Kidney tubule cell (primary cell): Measurements from ENCODE around the gene GSDME.

Source experiments
- DNase-seq: peaks from one replicate; pipeline ENCODE4 v3.0.0-alpha.2; 2018; ENCODE audit warnings: low spot score

GSDME gene

DNA sequence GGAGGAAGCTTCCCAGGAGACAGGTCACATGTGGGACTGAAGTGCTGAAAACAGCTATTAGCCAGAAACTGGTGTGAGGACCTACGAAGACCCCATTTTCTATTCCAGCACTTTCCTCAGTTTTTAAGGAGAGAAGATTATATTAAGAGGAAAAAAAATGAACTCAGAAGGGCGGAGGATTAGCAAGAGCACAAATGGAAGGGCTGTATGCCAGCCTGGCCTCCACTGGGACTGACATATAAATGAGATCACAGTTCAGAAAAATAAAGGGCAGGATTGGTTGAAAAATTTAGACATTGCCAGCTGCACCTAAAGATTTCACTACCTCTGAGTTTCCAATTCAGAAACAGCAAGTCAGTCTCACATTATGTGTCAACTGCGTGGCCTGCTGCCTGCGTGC, 53.0 kb downstream of the GSDME start:
- DNase-seq, result no peak

DNA sequence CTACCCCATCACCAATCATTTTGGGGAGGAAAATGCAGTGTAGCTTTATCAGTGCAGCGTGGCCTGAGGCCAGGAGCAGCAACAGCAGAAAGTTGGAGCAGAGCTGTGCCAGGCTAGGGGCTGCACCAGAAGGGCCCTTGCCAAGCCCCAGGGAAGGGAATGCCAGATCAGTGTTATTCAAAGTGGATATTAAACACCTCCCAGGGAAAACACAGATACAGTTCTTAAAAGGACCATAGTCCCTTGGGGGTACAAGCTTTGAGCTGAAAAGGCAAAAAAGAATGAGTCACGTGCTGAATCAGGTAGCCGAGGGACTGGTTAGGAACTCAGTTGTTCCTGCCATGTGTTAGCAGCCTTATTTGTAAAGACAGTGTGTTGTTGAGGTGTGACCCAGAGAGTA, 54.0 kb downstream of the GSDME start:
- no peak for DNase-seq

DNA sequence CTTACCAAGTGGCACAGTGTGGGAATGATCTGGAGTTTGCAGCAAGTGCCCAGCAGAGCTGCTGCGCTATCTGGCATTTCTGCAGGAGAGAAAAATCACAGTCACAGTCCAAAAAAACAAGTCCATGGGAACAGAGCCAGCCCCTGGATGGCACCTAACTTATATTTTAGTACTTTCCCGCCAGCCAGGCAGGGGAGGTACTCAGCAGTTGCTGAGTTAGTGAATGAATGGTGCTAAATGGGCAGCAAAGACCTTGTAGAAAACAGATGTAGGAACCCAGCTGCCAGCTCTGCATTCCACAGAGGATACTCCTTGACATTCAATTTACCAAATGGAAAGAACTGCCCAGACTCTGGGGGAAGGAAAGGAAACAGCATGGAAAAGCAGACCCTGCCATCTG, 54.5 kb downstream of the GSDME start:
- DNase-seq, result no peak

DNA sequence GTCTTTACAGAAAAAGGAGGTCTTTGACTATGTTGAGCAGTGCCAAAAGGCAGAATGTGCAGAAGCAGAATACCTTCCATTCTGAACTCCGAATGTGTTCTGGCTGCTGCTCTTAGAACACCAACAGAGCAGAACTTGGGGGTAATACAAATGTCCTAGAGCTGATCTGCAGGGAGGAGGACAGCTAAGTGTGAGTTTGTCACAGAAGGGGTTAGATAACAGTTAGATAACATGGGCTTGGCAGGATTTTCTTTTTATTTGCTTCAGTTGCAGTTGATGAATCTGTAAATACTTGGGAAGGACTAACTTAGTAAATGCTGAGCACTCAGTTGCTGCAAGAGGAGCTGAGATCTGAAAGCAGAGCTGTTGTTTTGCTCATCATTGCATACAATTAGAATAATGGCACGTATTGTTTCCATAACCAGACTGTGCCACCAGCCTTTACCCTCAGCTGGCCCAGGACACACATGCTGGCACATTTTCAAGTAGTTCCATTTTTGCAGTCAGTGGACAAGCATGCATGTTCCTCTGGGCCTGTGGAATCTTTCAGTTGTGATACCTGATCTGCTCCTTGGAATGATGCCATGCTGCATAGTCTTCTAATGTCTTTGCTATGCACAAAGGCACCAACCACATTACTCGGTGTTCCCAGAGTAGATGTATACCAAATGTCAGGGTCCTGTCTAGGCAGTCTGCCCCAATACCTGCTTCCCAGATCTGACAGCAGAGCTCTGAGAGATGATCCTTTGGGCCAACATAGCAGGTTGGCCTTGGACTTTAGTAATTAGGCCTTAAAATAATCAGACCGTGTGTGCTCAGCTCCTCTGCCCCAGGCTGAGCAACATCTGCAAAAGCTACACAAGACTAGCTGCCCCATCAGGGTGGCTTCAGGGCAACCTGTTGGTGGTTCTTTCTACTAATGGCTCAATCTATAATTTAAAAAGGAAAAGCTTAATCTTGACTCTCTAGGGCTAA, 55.7 kb downstream of the GSDME start:
- DNase-seq, result peak; percentile 84

DNA sequence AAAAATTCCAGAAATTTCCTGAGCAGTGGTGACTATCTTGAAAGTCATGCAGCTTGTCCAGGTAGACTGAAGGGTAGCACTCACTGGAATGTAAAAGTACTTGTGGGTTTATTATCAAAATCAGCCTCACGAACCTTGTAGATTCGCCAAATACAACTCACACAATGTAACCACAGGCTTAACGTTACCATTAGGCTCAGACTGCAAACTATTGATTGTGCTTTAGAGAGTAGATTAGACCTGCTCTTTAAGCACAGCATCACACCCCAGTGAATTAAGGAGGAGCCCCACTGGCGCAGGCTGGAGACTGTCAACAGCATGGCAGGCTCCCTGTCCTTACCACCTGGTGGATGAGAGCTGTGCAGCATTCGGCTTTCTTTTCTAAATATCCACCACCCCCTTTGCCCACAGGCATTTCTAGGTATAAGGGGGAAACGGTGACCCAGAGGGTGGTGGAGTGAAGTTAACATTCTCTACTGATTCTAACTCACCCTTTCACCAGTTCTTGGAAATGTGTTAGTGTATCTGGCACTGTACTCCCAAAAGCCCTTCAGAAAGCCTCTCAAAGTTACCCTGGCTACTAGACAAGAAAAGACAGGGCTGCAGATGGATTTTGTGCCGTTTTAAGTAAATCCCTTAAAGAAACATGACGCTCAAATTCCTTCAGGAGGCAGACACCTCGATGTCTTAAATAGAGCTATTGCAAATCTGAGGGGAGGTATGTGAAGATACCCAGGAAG, 56.6 kb downstream of the GSDME start:
- peak; percentile 58 for DNase-seq

DNA sequence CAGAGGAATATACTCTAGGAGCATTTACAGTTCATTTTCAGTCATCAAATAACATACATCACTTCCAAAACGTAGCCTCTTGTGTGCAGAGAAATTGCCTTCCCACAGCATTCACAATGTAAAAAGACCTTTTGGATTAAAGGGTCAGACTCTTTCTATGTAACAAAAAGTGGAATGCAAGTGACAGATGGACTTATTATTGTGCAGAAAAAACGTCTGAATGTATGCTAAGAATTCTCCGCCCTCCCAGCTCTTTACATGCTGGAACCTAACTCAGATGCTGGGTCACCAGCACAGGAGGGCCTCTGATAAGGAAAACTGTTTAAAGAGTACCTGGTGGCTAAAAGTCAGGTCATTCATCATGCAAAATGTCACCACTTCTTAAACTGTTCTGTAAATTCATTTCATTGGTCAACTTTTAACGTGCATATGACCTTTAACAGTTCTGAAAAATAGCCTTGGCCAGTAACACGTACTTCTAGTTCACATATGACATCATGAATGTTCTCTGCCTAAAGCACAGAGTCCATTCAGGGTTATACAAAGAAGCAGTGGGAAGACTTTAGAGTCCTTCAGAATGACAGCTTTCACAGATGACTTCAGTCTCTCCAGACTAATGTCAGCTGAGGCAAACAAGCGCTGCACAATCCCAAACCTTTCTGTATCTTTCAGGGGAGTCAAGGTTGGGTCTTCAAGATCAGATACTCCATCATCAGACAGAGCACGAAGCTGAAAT, 58.6 kb downstream of the GSDME start:
- DNase-seq, result no peak

DNA sequence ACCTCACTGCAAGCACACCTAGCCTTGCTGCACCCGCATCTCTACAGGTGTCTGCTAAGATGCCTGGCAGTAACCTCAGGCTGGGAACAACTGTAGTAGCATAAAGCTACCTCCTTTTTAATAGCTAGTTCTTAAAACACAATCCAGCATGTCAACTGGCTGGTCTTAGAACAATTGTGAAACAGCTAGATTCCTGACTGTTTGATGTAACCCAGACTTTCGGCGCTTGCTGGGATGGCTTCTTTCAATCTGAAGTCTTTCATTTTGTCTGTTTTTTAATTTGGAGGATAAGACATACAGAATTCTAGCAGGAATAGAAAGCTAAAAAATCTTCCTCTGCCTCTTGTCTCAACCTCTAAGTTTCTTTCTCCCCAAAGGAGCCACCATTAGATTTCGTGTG, 59.8 kb downstream of the GSDME start:
- no peak for DNase-seq

- no peak for DNase-seq
Measured at GRCh38 chr7:24692592-24692991, 64.7 kb downstream of the GSDME start.

DNA sequence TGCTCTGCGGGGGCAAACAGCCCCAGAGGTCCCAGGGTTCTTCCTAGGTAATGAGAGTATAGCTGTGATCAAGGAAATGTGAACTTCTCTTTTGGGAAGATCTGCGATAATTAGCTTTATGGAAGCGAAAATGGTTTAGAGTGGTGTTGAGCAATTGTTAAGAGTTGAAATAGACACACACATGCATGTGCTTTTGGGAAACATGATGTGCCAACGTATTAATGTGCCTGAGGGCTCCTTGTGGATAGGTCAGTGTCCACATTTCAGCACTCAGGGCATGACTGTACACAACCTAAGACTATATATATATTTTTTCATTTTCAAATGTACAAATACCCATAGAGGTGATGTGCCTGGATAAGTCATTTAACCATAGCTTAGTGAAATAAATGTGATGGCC, 67.0 kb downstream of the GSDME start:
- no peak for DNase-seq

DNA sequence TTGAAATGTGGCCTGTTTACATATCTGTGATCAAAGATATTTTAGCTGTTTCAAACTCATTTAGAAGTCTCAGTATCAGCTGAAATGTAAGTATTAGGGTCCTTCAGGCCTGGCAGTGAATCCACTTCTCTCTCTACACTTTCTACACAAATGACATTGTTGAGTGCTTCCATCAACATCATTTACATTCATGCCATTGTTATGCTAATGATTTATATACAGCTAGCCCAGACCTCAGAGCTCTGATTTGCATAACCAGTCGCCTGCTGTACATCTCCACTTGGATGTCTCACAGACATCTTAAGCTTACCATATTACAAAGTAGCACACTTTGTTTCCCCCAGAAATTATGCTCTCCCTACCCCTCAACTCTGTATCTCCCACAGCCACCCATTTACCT, 71.6 kb downstream of the GSDME start:
- DNase-seq, result no peak

- DNase-seq, result no peak
Measured at GRCh38 chr7:24670782-24671181, 86.5 kb downstream of the GSDME start.

- DNase-seq, result no peak
Measured at GRCh38 chr7:24669971-24670591, 87.2 kb downstream of the GSDME start.

GRCh38 chr7:24668927-24669635, 88.2 kb downstream of the GSDME start:
- DNase-seq, result peak; percentile 4

- peak; percentile 57 for DNase-seq
Measured at GRCh38 chr7:24665564-24666294, 91.5 kb downstream of the GSDME start.

GRCh38 chr7:24660546-24660945, 96.7 kb downstream of the GSDME start:
- no peak for DNase-seq

DNA sequence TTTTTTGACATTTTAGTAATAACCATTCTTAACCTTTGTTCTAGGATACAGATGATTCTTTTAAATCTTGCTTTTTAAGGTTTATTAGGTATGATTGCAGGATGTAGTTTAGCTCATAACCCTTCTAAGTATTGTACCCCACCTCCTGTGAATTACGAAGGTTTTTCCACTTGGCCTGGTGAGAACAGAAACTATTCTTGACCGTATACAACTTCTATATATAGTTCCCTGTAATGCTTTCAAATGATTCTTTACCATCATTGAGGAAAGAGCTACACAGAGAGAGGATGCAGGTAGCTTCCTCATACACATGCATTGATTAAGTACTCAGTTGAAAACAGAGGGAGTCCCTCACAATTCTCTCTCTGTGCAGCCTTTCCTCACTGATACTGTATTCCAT, 97.8 kb downstream of the GSDME start:
- DNase-seq, result no peak

- DNase-seq, result no peak
Measured at GRCh38 chr7:24657980-24658379, 99.3 kb downstream of the GSDME start.

GRCh38 chr7:24656608-24657007, 100.7 kb downstream of the GSDME start:
- no peak for DNase-seq

DNA sequence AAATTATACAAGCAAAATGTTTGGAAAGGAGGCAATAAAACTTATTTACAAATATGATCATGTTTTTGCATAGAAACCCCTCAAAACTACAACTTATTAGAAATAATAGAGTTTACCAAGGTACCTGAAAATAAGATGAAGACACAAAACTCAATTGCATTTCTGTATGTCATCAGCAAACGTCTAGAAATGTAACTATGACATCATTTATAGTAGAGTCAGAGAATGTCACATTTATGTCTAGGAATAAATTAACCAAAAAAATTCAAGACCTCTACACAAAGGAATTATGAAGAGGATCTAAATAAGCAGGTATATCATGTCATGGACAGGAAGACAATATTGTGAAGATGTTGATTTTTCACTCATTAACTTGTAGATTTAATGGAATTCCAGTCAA, 103.0 kb downstream of the GSDME start:
- DNase-seq, result no peak

- DNase-seq, result no peak
Measured at GRCh38 chr7:24653316-24654085, 103.8 kb downstream of the GSDME start.
